Trophoblast cell (in vitro differentiated cells and primary cell): ENCODE measurements around the gene NCKIPSD.

ENCODE experiments used
- DNase-seq, 2 donors: peaks; one replicate each; pipeline ENCODE4 v3.0.0-alpha.2; 2016
- H2AFZ ChIP-seq: 2 replicates; pipeline ENCODE4 v1.6.1; 2013; ENCODE audit warnings: low read length, moderate library complexity, mild to moderate bottlenecking; ENCODE audit not compliant: insufficient read depth, poor library complexity
- H2AK5ac ChIP-seq: 2 replicates; pipeline ENCODE4 v1.6.1; 2013; ENCODE audit warnings: mild to moderate bottlenecking, low read length
- H2BK120ac ChIP-seq: 2 replicates; pipeline ENCODE4 v1.6.1; 2013; ENCODE audit warnings: low read length, mild to moderate bottlenecking, moderate library complexity; ENCODE audit not compliant: insufficient read depth, poor library complexity
- H2BK12ac ChIP-seq: 2 replicates; pipeline ENCODE4 v1.6.1; 2013; ENCODE audit warnings: mild to moderate bottlenecking, low read length, moderate library complexity
- H2BK5ac ChIP-seq: 2 replicates; pipeline ENCODE4 v1.6.1; 2013; ENCODE audit warnings: low read length, low read depth, moderate library complexity, mild to moderate bottlenecking; ENCODE audit not compliant: poor library complexity
- H3K14ac ChIP-seq: 2 replicates; pipeline ENCODE4 v1.6.1; 2013; ENCODE audit warnings: mild to moderate bottlenecking, low read length
- H3K18ac ChIP-seq: 2 replicates; pipeline ENCODE4 v1.6.1; 2013; ENCODE audit warnings: mild to moderate bottlenecking, low read length
- H3K23ac ChIP-seq: 2 replicates; pipeline ENCODE4 v1.6.1; 2013; ENCODE audit warnings: low read length
- H3K27ac ChIP-seq: 2 replicates; pipeline ENCODE4 v1.5.1; 2013; ENCODE audit warnings: low read depth, mild to moderate bottlenecking, inconsistent platforms, low read length, moderate library complexity
- H3K27me3 ChIP-seq: 2 replicates; pipeline ENCODE4 v1.6.1; 2013; ENCODE audit warnings: inconsistent platforms, mild to moderate bottlenecking, low read length, moderate library complexity; ENCODE audit not compliant: insufficient read depth
- H3K36me3 ChIP-seq, 2 experiments: 1 replicate in 1 of 2; 2 replicates in 1 of 2; pipeline ENCODE4 v1.6.1; 2013; ENCODE audit warnings: low read length in 2 of 2, mild to moderate bottlenecking in 2 of 2, moderate library complexity in 1 of 2; ENCODE audit not compliant: insufficient read depth in 2 of 2, control insufficient read depth in 1 of 2
- H3K4ac ChIP-seq: 2 replicates; pipeline ENCODE4 v1.6.1; 2013; ENCODE audit warnings: low read depth, mild to moderate bottlenecking, low read length, moderate library complexity
- H3K4me1 ChIP-seq, 2 experiments: 1 replicate in 1 of 2; 2 replicates in 1 of 2; pipeline ENCODE4 v1.6.1; 2013; ENCODE audit warnings: low read length in 2 of 2, mild to moderate bottlenecking in 2 of 2, moderate library complexity in 1 of 2; ENCODE audit not compliant: insufficient read depth in 2 of 2, control insufficient read depth in 1 of 2
- H3K4me2 ChIP-seq: 2 replicates; pipeline ENCODE4 v1.6.1; 2013; ENCODE audit warnings: inconsistent platforms, mild to moderate bottlenecking, low read length, moderate library complexity
- H3K4me3 ChIP-seq: 2 replicates; pipeline ENCODE4 v1.5.1; 2013; ENCODE audit warnings: mild to moderate bottlenecking, low read depth, low read length, inconsistent platforms
- H3K79me1 ChIP-seq: one replicate; pipeline ENCODE4 v1.6.1; 2013; ENCODE audit warnings: low read length
- H3K79me2 ChIP-seq: 2 replicates; pipeline ENCODE4 v1.6.1; 2013; ENCODE audit warnings: low read length, mild to moderate bottlenecking; ENCODE audit not compliant: control insufficient read depth, insufficient read depth, poor library complexity
- H3K9ac ChIP-seq: 2 replicates; pipeline ENCODE4 v1.6.1; 2013; ENCODE audit warnings: mild to moderate bottlenecking, low read length
- H3K9me3 ChIP-seq: 2 replicates; pipeline ENCODE4 v1.6.1; 2013; ENCODE audit warnings: low read depth, mild to moderate bottlenecking, control low read depth, inconsistent platforms, low read length; ENCODE audit not compliant: insufficient read depth
- H4K12ac ChIP-seq: 2 replicates; pipeline ENCODE4 v1.6.1; 2013; ENCODE audit warnings: low read depth, mild to moderate bottlenecking, low read length, moderate library complexity
- H4K8ac ChIP-seq: 2 replicates; pipeline ENCODE4 v1.6.1; 2013; ENCODE audit warnings: low read depth, mild to moderate bottlenecking, low read length, moderate library complexity
- H4K91ac ChIP-seq: one replicate; pipeline ENCODE4 v1.6.1; 2013; ENCODE audit warnings: low read depth, mild to moderate bottlenecking, low read length, moderate library complexity
- WGBS: extraction: QIAGEN DNeasy Blood & Tissue Kit; methylation state at CpG from one replicate; pipeline ENCODE4 v1.1.7; 2013; ENCODE audit warnings: missing lambda C conversion rate; ENCODE audit not compliant: insufficient read length, insufficient coverage; ENCODE audit errors: extremely low coverage; 5-methylcytosine and 5-hydroxymethylcytosine counted together

Gene NCKIPSD

GRCh38 chr3:48664313-48664644 is 21.4 kb downstream of the NCKIPSD start:
- peaks cover 9% of the 10 kb centered on the region for H3K79me1 ChIP-seq
- no peak overlapping the region for H4K8ac ChIP-seq
- peaks cover 10 to 14% of the 10 kb centered on the region in 2 experiments for H3K4me1 ChIP-seq
- H3K9ac ChIP-seq = no peak overlapping the region
- no peak overlapping the region for H2AK5ac ChIP-seq
- no peaks in the 10 kb centered on the region for H3K27me3 ChIP-seq
- H4K12ac ChIP-seq = no peak overlapping the region
- H2BK12ac ChIP-seq = no peak overlapping the region
- no CpG with 5 or more reads among the region's 11 CpGs for WGBS
- no peak overlapping the region for H4K91ac ChIP-seq
- no peak for DNase-seq
- H3K23ac ChIP-seq = no peak overlapping the region
- H3K27ac ChIP-seq = no peak overlapping the region
- no peak overlapping the region for H2BK5ac ChIP-seq
- H3K14ac ChIP-seq = no peak overlapping the region
- H3K18ac ChIP-seq = no peak overlapping the region
- H3K4me2 ChIP-seq = no peak overlapping the region
- no peak overlapping the region for H2BK120ac ChIP-seq
- H3K4ac ChIP-seq = no peak overlapping the region
- H3K4me3 ChIP-seq = no peak overlapping the region
- H3K79me2 ChIP-seq = no peaks in the 10 kb centered on the region
- no peaks in the 10 kb centered on the region for H3K36me3 ChIP-seq
- peaks cover 16% of the 10 kb centered on the region for H3K9me3 ChIP-seq
- H2AFZ ChIP-seq = no peak overlapping the region

- peak overlapping the region; percentile 78 for H3K18ac ChIP-seq
- H3K79me2 ChIP-seq = no peaks in the 10 kb centered on the region
- H3K79me1 ChIP-seq = peaks cover 9% of the 10 kb centered on the region
- peak; percentile 99 for DNase-seq
- peak overlapping the region; percentile 71 for H2AFZ ChIP-seq
- H4K91ac ChIP-seq = peak overlapping the region; percentile 85
- peak overlapping the region; percentile 70 for H2BK120ac ChIP-seq
- H3K23ac ChIP-seq = no peak overlapping the region
- H3K27ac ChIP-seq = peak overlapping the region; percentile 89
- H3K9me3 ChIP-seq = peaks cover 21% of the 10 kb centered on the region
- peaks cover 10 to 14% of the 10 kb centered on the region in 2 experiments for H3K4me1 ChIP-seq
- H2AK5ac ChIP-seq = peak overlapping the region; percentile 38
- WGBS = no CpG with 5 or more reads among the region's 66 CpGs
- H2BK12ac ChIP-seq = peak overlapping the region; percentile 25
- peak overlapping the region; percentile 63 for H3K4me2 ChIP-seq
- peak overlapping the region; percentile 88 for H4K8ac ChIP-seq
- H4K12ac ChIP-seq = peak overlapping the region; percentile 75
- H3K36me3 ChIP-seq = no peaks in the 10 kb centered on the region
- H3K14ac ChIP-seq = peak overlapping the region; percentile 81
- peak overlapping the region; percentile 36 for H3K9ac ChIP-seq
- H2BK5ac ChIP-seq = peak overlapping the region; percentile 90
- H3K4ac ChIP-seq = peak overlapping the region; percentile 45
- peak overlapping the region; percentile 71 for H3K4me3 ChIP-seq
- no peaks in the 10 kb centered on the region for H3K27me3 ChIP-seq
Measured at GRCh38 chr3:48663489-48664312, 22.0 kb downstream of the NCKIPSD start.

GRCh38 chr3:48662753-48663488 is 22.8 kb downstream of the NCKIPSD start, which contains the start of gene CELSR3:
Gene CELSR3, minus strand, starts transcription at chr3:48662886. Its CDS starts 252 bp downstream, at chr3:48662634.
- peaks cover 23% of the 10 kb centered on the region for H3K9me3 ChIP-seq
- peaks cover 10 to 14% of the 10 kb centered on the region in 2 experiments for H3K4me1 ChIP-seq
- no peaks in the 10 kb centered on the region for H3K27me3 ChIP-seq
- peak within 1 kb of the TSS; percentile 81 for H3K14ac ChIP-seq
- H2BK5ac ChIP-seq = peak within 1 kb of the TSS; percentile 90
- no peak within 1 kb of the TSS for H3K4ac ChIP-seq
- peak within 1 kb of the TSS; percentile 25 for H2BK12ac ChIP-seq
- H3K36me3 ChIP-seq = no peaks in the 10 kb centered on the region
- peak within 1 kb of the TSS; percentile 85 for H4K91ac ChIP-seq
- H3K4me3 ChIP-seq = peak within 1 kb of the TSS; percentile 71
- no peak within 1 kb of the TSS for H3K23ac ChIP-seq
- H3K4me2 ChIP-seq = peak within 1 kb of the TSS; percentile 98
- peak within 1 kb of the TSS; percentile 89 for H3K27ac ChIP-seq
- WGBS = no CpG with 5 or more reads among the region's 52 CpGs
- DNase-seq = peak; percentile 91 to 94
- H4K12ac ChIP-seq = peak within 1 kb of the TSS; percentile 75
- H3K79me2 ChIP-seq = no peaks in the 10 kb centered on the region
- H4K8ac ChIP-seq = peak within 1 kb of the TSS; percentile 88
- H3K79me1 ChIP-seq = peaks cover 9% of the 10 kb centered on the region
- peak within 1 kb of the TSS; percentile 78 for H3K18ac ChIP-seq
- peak within 1 kb of the TSS; percentile 36 for H3K9ac ChIP-seq
- H2AK5ac ChIP-seq = peak within 1 kb of the TSS; percentile 38
- peak within 1 kb of the TSS; percentile 70 for H2BK120ac ChIP-seq
- peak within 1 kb of the TSS; percentile 71 for H2AFZ ChIP-seq

GRCh38 chr3:48662145-48662752 is 23.5 kb downstream of the NCKIPSD start:
- H3K27me3 ChIP-seq = no peaks in the 10 kb centered on the region
- H3K23ac ChIP-seq = no peak overlapping the region
- no peak overlapping the region for H4K8ac ChIP-seq
- H3K18ac ChIP-seq = no peak overlapping the region
- no peak overlapping the region for H3K4ac ChIP-seq
- no peak overlapping the region for H4K12ac ChIP-seq
- WGBS = no CpG with 5 or more reads among the region's 46 CpGs
- H3K4me1 ChIP-seq = peaks cover 10 to 14% of the 10 kb centered on the region in 2 experiments
- H3K27ac ChIP-seq = no peak overlapping the region
- H3K4me2 ChIP-seq = peak overlapping the region; percentile 98
- H4K91ac ChIP-seq = no peak overlapping the region
- H3K36me3 ChIP-seq = no peaks in the 10 kb centered on the region
- H2BK5ac ChIP-seq = no peak overlapping the region
- peak in 1 of 2 donors; percentile 31 for DNase-seq
- H2AK5ac ChIP-seq = no peak overlapping the region
- peaks cover 9% of the 10 kb centered on the region for H3K79me1 ChIP-seq
- H2BK120ac ChIP-seq = no peak overlapping the region
- no peak overlapping the region for H2BK12ac ChIP-seq
- no peak overlapping the region for H3K9ac ChIP-seq
- no peak overlapping the region for H3K14ac ChIP-seq
- H3K4me3 ChIP-seq = peak overlapping the region; percentile 71
- no peaks in the 10 kb centered on the region for H3K79me2 ChIP-seq
- no peak overlapping the region for H2AFZ ChIP-seq
- peaks cover 23% of the 10 kb centered on the region for H3K9me3 ChIP-seq
